Measurements from ENCODE around the gene RPL27.

The RPL27 gene

DNA sequence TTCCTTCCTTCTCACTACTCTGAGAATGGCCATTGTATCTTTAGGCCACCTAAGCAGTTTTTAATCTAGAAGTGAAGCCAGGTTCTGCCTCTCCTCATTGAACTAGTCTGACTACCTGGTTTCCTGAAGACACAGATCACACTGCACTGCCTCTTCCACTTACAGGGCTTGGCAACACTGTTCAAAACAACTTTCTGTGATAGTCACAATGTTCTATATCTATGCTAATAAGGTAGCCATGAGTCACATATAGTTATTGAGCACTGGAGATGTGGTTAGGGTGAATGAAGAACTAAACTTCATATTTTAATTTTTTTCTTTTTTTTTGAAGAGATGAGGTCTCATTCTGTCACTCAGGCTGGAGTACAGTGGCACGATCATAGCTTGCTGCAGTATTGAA, 53.8 kb downstream of the RPL27 start:
- no peak for DNase-seq (ENCODE audit: low read depth in 3 of 3)

All from stimulated activated CD4-positive, alpha-beta T cell treated with anti-CD3 and anti-CD28 coated beads, TNF-alpha, amount 100 ng/mL, for 4 hours (primary cell).